HG03558 (cell line): ENCODE results near the gene GRAMD2A.

ENCODE experiments used
- ATAC-seq: cut with Tn5 transposase; IDR thresholded peaks from one replicate; pipeline ENCODE4 v1.9.1; 2021; ENCODE audit warnings: moderate number of reproducible peaks; ENCODE audit not compliant: unreplicated experiment; ENCODE audit errors: extremely low read depth

GRAMD2A gene

DNA sequence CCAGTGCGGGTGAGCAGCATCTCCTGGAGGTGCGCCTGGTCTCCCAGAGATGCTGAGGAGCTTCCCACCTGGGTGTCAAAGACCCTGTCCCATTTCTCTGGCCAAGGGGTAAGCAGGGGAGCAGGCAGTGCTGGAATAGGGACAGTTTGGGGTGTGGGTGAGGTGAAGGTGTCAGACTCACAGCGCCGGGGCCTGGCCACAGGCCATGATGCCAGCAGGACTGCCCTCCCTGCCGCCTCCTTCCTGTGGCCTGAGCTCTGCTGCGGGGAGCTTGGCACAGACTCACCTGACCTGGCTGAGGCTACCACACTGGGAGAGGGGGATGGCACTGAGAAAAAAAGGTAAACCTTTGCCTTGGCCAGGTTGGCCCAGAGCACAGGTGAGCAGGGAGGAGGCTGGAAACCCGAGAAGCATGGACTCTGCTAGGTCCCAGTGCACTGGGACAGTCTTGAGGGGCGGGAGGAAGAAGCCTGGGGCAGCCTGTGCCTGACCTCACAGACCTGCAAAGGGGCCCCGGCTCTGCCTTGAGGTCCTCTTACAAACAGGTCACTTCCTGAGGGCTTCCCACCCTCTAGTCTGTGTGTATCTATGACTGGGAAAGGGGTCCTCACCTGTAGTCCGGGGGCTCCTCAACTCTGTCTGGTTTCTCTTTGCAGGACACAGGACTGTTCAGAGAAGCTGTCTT is 28.2 kb downstream of the GRAMD2A start:
- ATAC-seq: no peak

DNA sequence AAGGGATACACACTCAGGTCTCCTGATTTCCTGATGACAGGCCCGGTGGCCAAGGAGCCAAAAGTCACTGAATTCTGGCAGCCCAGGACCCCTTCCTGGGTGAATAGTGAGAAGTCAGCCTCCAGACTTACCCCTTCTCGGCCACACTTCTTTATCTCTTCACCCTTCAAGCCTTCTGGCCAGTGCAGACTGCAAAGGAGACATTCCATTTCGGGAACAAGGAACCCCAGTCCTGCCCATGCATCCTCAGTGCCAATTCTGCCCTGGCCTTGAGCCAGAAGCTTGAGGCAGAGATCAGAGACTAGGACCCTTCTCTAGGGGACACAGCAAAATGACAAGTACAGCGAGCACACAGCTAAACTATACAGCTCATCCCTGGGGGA is 28.8 kb downstream of the GRAMD2A start:
- no peak for ATAC-seq

- no peak for ATAC-seq
These were observed 29.3 kb downstream of the GRAMD2A start for GRCh38 chr15:72168131-72168807.

DNA sequence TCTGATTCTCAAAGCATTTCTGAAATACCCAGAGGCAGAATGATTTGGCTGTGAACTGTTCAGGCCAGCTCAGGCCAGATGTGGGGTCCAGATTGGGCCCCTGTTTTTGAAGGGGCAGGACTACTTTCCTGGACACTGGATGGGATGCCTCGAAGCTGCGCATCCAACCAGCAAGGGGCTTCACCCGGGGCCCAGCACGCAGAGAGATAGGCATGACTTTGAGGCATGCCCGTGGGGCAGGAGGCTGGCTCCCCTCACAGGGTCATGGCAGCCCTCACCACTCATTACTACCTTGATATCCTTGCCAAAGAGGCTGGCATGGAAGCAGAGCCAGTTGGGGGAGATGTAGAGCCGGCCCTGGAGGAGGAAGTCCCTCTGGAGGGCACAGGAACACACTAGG is 30.1 kb downstream of the GRAMD2A start:
- no peak for ATAC-seq

DNA sequence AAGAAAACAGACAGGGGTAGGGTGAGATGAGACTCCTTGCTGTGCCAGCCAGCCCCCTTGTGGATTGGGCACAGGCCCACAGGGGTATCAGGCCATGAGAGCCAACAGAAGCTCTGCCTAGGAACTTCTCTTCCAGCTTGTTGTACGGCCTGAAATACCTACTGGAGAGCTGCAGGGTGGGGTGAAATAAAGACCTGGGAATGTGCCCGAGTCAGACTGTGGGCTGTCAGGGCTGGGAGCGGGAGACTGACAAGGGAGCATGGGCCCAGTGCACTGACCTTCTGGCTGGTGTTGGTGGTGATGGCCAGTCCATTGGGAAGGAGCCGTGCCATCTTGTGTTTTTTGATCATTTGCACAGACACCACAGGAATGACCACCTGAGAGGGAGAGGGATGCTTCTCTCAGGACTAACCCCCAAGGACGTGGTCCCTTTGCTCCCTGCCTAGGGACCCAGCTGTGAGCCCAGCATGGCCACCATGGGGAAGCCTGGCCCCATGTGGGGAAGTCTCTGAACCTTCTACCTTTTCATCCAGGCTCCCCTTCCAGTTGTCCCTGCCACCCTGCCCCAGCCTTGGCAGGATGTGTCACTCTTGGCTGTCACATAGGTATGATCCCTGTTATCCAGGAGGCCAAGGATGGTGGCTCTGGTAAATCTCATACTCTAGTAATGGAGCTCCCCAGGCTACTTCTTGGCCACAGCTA is 30.7 kb downstream of the GRAMD2A start:
- no peak for ATAC-seq

DNA sequence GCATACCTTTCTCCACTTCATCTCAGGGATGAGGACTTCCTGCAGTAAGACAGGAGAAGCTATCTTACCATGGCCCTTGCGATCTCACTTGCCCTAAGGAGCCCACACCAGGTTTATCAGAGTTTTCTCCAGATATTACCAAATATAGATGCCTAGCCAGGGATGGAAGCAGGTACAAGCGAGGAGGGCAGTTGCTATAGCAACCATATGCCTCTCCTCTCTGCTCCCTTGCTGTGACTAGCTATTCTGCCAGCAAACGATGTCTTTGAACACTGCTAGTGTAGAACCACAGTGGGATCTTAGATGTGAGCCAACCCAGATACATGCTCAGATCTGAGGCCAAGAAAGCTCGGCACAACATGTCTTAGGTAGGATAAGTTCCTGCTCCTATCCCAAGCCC is 33.9 kb downstream of the GRAMD2A start:
- ATAC-seq: no peak

DNA sequence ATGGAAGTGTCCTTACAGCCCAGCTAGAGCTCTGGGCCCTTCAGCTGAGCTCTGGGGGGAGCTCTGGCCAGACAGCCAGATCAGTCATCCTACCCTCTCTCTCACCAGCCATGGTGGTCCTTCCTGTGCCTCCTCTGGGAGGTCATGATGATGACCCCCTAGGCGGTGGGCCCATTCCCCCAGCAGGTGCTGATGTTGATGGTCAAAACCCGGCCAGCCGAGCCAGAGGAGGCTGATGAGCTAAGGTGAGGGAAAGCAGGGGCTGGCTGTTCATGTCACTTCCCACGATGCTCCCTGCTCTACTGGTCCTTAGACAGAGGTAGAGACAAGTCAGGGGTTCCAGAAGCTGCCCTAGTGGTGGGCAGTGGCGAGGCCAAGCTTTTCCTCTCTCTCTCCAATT is 35.0 kb downstream of the GRAMD2A start:
- ATAC-seq: no peak

DNA sequence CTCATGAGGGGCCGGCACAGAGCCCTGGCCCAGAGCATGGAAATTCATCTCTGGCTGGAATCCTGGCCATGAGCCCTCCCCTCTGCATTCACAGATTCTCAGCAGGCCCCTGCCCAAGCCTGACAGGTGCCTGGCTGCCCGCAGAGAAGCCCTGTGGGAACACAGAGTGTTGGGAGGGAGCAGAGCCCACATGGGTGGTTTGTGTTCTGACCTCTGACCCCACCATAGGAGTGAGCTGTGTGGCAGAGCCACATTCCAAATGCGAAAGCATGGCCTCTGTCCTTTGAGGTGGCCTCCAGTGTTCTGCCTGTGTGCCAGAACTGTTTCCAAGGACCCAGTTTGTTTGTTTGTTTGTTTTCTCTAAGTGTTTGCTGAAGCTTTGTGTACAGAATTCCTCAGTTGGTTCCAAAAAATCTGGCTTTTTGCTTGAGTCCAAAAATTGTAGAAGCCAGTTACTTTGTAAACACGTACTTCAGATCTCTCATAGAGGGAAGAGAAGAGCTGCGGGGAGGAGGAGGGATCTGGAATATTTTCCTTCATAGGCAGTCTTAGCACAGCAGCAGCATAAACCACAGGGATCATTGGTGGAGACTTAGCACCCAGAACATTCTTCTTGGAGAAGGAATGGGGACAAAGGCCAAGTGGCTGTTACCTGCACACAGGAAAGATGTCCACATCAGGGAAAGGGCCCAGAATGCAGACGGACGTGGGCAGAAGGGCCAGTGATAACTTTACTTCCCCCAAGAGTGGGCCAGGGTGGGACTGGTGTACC is 36.0 kb downstream of the GRAMD2A start:
- ATAC-seq: no peak

GRCh38 chr15:72160696-72161245 is 36.8 kb downstream of the GRAMD2A start:
- no peak for ATAC-seq

DNA sequence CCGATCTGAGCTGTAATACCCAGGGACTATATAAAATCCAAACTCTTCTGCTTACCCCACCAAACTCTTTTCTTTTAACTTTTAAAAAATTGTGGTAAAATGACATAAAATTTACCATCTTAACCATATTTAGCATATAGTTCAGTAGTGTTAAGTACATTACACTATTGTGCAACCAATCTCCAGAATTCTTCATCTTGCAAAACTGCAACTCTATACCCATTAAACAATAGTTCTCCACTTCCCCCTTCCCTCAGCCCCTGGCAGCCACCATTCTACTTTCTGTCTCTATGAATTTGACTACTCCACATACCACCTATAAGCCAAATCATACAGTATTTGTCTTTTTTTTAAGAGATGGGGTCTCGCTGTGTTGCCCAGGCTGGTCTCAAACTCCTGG is 40.7 kb downstream of the GRAMD2A start:
- ATAC-seq: no peak

DNA sequence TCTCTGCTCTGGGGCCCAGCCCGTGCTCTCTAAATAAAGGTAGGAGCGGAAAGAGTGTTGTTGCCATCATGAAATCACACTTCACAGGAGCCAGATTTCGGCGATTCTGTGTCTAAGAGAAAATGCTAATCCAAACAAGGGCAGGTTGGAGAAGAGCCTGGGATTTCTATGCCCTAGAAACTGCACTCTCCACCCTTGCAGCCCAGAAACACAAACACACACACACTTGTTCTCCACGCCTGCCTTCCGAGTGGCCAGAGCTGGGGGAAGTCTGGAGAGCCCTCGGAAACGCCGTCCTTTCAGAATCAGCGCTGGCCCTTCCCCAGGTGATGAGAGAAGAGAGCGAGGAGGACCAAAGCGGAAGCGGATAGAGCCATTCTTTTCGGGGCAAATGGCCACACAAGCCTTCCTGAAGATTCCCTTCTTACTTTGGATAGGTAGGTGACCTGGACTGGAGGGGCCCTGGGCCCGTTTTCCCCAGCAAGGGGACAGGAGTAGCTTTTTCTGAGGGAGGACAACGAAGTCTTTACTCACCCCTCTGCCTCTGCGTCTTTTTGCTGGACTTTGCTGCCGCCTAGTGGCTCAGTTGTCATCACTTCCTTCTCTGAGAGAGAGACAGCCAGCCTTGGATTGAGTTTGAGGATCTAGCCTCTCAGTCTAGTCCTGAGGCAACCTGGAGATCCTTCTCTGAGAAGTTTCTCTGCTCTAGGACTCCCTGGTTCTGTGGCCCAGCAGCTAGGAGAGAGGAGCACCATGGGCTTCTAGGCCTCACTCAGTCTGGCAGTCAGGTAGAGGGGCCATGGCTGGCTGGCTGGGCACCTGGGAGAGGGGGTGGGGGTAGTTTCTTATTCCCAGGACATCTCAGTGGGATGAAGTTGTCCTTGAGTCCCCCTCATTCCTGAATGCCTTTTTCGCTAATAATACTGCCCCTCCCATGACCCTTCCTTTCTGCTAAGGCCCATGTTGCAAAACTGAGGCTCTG is 41.7 kb downstream of the GRAMD2A start:
- ATAC-seq: no peak

DNA sequence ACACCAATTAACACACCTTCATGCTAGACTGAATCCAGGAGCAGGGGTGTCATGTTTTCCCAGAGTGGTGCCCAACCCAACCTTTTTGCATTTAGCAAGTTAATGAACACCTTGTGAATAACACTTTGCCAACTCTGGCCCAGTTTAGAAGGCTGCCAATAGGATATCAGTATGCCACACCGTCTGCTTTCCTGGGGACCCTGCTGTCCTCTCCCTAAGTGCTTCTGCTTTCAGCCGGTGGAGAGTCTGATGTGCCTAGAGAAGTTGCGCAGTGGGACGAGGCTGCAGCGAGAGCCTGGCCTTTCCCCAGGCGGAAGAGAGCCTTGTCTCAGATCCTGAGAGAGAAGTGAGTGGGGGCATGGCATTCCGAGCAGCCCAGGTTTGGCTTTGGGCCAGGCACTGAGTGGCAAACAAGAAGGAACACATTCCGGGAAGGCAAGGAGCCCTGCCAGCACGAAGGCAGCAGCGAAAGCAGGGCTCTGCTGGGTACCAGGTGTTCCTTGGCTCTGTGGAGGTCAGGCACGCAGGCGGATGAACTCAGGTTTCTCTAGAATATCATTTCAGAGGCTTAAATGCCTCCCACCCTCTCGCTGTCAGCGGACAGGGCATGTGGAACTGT is 42.5 kb downstream of the GRAMD2A start:
- ATAC-seq: no peak

GRCh38 chr15:72154316-72154715 is 43.3 kb downstream of the GRAMD2A start:
- ATAC-seq: no peak

DNA sequence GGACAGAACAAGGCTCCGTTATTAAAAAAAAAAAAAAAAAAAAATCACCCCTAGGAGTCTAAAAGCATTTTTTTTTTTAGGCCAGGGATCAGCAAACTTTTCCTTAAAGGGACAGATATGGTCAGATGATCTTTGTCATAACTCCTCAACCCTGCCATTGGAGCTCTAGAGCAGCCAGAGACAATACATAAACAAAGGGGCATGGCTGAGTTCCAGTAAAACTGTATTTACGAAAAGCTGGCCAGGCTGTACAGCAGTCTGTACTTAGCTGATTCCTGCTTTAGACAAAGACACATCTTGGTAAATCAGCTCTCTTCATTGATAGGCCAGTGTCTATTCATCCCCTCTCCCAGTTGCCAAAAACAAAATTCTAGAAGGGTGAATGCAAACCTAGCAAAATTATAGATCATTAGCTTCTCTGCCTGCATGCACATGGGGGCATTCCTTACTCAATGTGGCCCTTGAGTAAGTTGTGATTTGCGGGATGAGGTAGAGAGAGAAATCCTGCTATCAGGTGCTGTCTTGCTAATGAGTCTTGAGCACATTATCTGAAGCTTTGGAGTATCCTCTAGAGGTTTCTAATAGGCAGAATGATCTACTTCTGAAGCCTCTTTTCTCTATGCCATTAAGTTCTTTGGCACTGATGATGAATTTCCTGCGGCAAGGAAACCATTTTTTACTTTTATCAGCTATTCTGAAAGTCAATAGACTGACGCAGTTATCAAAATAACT is 44.2 kb downstream of the GRAMD2A start:
- ATAC-seq: no peak

- ATAC-seq: no peak
These were observed 50.2 kb downstream of the GRAMD2A start for GRCh38 chr15:72147418-72147817.

DNA sequence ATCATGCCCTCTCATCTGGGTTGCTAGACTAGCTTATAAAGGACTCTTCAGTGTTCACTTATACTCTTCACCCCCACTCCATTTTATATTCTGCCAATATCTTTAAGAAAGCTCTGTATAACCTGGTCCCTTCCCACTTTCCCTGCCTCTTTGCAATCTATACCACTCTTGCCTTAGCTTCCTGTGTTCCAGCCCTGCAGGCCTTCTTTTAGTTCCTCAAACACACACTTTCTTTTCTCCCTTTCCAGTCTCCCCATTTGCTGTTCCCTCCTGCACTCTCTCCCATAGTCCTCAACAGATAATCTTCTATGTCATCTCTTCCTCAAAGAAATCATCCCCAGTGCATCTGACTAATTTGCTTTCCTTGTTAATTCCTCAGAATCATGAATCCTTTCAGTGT is 50.7 kb downstream of the GRAMD2A start:
- no peak for ATAC-seq

- ATAC-seq: no peak
These were observed 51.4 kb downstream of the GRAMD2A start for GRCh38 chr15:72146221-72146620.
